Measurements from ENCODE around the gene ATP8B4.

DNA sequence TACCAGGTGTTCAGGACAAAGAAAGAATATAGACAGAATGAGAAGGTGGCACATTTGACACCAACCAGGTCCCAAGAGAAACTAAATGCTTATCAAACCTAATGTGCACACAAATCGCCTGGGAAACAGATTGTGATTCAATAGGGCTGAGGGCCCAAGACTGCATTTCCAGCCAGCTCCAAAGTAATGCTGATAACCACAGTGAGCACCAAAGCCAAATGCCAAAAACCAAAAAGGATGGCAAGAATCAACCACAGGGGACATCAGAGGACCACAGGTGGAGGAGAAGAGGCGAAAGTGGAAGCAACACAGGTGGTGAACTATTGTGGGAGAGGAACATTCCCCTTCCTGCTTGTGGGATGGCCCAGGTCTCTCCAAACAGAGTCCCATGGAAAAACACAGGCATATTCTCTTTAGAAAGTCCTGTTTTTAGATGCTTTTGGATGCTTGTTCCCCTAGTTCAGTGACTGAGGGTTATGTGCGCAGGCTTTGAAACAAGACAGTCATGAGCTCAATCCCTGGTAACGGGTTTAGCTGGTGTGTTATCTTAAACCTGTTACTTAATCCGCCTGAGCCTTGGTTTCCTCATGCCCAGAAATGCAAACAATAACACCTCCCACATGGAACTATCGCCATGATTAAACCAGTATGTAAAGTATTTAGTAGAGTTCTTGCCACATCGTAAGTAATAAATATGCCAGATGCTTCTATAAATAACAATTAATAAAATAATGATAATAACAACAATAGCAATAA is 241.7 kb downstream of the ATP8B4 start:
- TF ChIP-seq POLR2A (IDR thresholded peaks at IDR 0.05; ENCODE audit: control extremely low read depth in 1 of 2, low read depth in 2 of 2, low read length in 2 of 2), result no peak
- no peak for TF ChIP-seq SAP30 (IDR thresholded peaks at IDR 0.05; ENCODE audit: insufficient read depth, insufficient replicate concordance, low read length)
- TF ChIP-seq ZNF274 (IDR thresholded peaks at IDR 0.05; ENCODE audit: borderline replicate concordance, extremely low read depth, low read length), result no peak
- TF ChIP-seq, protein P1, sequence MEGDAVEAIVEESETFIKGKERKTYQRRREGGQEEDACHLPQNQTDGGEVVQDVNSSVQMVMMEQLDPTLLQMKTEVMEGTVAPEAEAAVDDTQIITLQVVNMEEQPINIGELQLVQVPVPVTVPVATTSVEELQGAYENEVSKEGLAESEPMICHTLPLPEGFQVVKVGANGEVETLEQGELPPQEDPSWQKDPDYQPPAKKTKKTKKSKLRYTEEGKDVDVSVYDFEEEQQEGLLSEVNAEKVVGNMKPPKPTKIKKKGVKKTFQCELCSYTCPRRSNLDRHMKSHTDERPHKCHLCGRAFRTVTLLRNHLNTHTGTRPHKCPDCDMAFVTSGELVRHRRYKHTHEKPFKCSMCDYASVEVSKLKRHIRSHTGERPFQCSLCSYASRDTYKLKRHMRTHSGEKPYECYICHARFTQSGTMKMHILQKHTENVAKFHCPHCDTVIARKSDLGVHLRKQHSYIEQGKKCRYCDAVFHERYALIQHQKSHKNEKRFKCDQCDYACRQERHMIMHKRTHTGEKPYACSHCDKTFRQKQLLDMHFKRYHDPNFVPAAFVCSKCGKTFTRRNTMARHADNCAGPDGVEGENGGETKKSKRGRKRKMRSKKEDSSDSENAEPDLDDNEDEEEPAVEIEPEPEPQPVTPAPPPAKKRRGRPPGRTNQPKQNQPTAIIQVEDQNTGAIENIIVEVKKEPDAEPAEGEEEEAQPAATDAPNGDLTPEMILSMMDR (IDR thresholded peaks at IDR 0.05; ENCODE audit: control extremely low read depth in 1 of 3, insufficient read depth in 1 of 3, low read depth in 1 of 3, low read length in 3 of 3), result peak; percentile 5 to 40 (median 25)
- no peak for TF ChIP-seq CHD2 (IDR thresholded peaks at IDR 0.05; ENCODE audit: low read length)
- TF ChIP-seq SUZ12 (IDR thresholded peaks at IDR 0.05; ENCODE audit: low read length), result no peak
- no peak for TF ChIP-seq SRF (IDR thresholded peaks at IDR 0.05; ENCODE audit: low read depth, low read length)
- TF ChIP-seq, protein P2, sequence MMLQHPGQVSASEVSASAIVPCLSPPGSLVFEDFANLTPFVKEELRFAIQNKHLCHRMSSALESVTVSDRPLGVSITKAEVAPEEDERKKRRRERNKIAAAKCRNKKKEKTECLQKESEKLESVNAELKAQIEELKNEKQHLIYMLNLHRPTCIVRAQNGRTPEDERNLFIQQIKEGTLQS (IDR thresholded peaks at IDR 0.05; ENCODE audit: insufficient read depth, low read depth, low read length), result no peak
- no peak for TF ChIP-seq HDAC2 (IDR thresholded peaks at IDR 0.05; ENCODE audit: borderline replicate concordance in 1 of 2, low read depth in 2 of 2, low read length in 2 of 2)
- TF ChIP-seq RAD21 (IDR thresholded peaks at IDR 0.05 in 1 of 2, conservative IDR thresholded peaks at IDR 0.05 in 1 of 2; ENCODE audit: low read depth in 2 of 2, low read length in 2 of 2), result peak; percentile 40 to 59; a peak in 3 of 4 replicates
- no peak for TF ChIP-seq ASH2L (IDR thresholded peaks at IDR 0.05; ENCODE audit: low read length)
- TF ChIP-seq CREB1 (IDR thresholded peaks at IDR 0.05), result no peak
- no peak for TF ChIP-seq CEBPB (IDR thresholded peaks at IDR 0.05; ENCODE audit: low read depth, low read length)
- TF ChIP-seq SIN3A (conservative IDR thresholded peaks at IDR 0.05 in 1 of 2, IDR thresholded peaks at IDR 0.05 in 1 of 2; ENCODE audit: low read depth in 1 of 2, low read length in 2 of 2), result 0 out of 4 replicates have a peak, but pooled peaks of 1 of the 2 experiments have one; percentile 45
